DND-41 (cell line): Measurements from ENCODE around the gene KRT1.

Experiments
- ATAC-seq: fragments of 200-7000 bp; cut with Tn5 transposase; 3 replicates; pipeline ENCODE4 v1.9.1; 2021; ENCODE audit warnings: low read depth; ENCODE audit not compliant: insufficient read depth
- DNase-seq: peaks from one replicate; pipeline ENCODE4 v3.0.0-alpha.2; 2020
- H2AFZ ChIP-seq: 2 replicates; pipeline ENCODE4 v1.6.0; 2012; ENCODE audit warnings: low read depth, low read length
- H3K27ac ChIP-seq: 2 replicates; pipeline ENCODE4 v1.5.1; 2012; ENCODE audit warnings: low read length, inconsistent platforms
- H3K27me3 ChIP-seq: fragments of 200-600 bp; sonication (generic); 2 replicates; pipeline ENCODE4 v1.6.0; 2012; ENCODE audit warnings: low read length, mild to moderate bottlenecking, inconsistent platforms; ENCODE audit not compliant: insufficient read depth, poor library complexity
- H3K36me3 ChIP-seq: 2 replicates; pipeline ENCODE4 v1.5.1; 2012; ENCODE audit warnings: low read length, inconsistent platforms; ENCODE audit not compliant: insufficient read depth
- H3K4me1 ChIP-seq: 2 replicates; pipeline ENCODE4 v1.5.1; 2012; ENCODE audit warnings: mild to moderate bottlenecking, low read length; ENCODE audit not compliant: insufficient read depth
- H3K4me2 ChIP-seq: 2 replicates; pipeline ENCODE4 v1.6.0; 2012; ENCODE audit warnings: mild to moderate bottlenecking, moderate library complexity, low read length, inconsistent platforms; ENCODE audit not compliant: insufficient read depth
- H3K4me3 ChIP-seq, 2 experiments: fragments of 200-600 bp in 1 of 2; shearing (Covaris generic) in 1 of 2; 2 replicates each; pipeline ENCODE4 v1.5.1; 2012 to 2016; ENCODE audit warnings: inconsistent platforms in 2 of 2, low read length in 2 of 2, mild to moderate bottlenecking in 2 of 2, low read depth in 1 of 2, moderate library complexity in 1 of 2
- H3K79me2 ChIP-seq: 2 replicates; pipeline ENCODE4 v1.6.0; 2012; ENCODE audit warnings: low read length, inconsistent platforms; ENCODE audit not compliant: insufficient read depth
- H3K9ac ChIP-seq: 2 replicates; pipeline ENCODE4 v1.6.0; 2012; ENCODE audit warnings: low read depth, mild to moderate bottlenecking, inconsistent platforms, low read length, moderate library complexity
- H3K9me3 ChIP-seq: 2 replicates; pipeline ENCODE4 v1.5.1; 2012; ENCODE audit warnings: low read length, moderate library complexity, mild to moderate bottlenecking, inconsistent platforms; ENCODE audit not compliant: insufficient read depth, severe bottlenecking
- H4K20me1 ChIP-seq: 2 replicates; pipeline ENCODE4 v1.6.0; 2012; ENCODE audit warnings: low read length; ENCODE audit not compliant: insufficient read depth
- EZH2 ChIP-seq: IDR thresholded peaks from 3 replicates; pipeline ENCODE4 v1.6.1; 2012; ENCODE audit warnings: borderline replicate concordance, low read depth, mild to moderate bottlenecking, moderate library complexity, low read length, inconsistent platforms; ENCODE audit not compliant: severe bottlenecking
- TF ChIP-seq, protein P1 (sequence below): IDR thresholded peaks from 2 replicates; pipeline ENCODE4 v1.5.1; 2012; ENCODE audit warnings: borderline replicate concordance, low read length, moderate library complexity, mild to moderate bottlenecking; ENCODE audit not compliant: poor library complexity, severe bottlenecking; ENCODE audit errors: extremely low read depth

KRT1 gene

DNA sequence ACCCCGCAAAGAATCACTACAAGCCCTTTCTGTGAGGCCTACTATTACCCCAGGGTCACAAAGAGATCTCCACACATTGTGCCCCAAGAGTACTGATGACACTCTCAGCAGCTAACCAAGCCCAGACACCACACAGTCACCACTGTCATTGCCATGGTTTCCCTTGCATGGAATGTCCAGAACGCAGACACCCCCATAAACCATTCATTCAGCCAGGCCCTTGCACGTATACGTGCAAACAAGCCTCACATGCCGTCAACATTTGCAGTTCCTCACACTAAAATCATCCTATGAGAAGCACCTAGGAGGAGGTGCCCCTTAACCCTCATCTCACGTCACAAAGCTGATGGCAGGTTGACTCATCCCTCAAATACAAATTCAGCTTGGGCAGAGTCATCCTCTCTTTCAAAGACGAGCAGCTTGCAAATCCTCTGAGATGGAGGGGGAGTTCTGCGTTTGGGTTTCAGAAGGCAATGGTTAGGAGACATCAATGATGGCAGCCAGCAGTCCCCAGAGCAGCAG lies 40.2 kb upstream of the KRT1 start:
- no peak overlapping the region for H3K4me2 ChIP-seq
- ATAC-seq, result no peak
- H3K9ac ChIP-seq, result no peak overlapping the region
- TF ChIP-seq, protein P1, sequence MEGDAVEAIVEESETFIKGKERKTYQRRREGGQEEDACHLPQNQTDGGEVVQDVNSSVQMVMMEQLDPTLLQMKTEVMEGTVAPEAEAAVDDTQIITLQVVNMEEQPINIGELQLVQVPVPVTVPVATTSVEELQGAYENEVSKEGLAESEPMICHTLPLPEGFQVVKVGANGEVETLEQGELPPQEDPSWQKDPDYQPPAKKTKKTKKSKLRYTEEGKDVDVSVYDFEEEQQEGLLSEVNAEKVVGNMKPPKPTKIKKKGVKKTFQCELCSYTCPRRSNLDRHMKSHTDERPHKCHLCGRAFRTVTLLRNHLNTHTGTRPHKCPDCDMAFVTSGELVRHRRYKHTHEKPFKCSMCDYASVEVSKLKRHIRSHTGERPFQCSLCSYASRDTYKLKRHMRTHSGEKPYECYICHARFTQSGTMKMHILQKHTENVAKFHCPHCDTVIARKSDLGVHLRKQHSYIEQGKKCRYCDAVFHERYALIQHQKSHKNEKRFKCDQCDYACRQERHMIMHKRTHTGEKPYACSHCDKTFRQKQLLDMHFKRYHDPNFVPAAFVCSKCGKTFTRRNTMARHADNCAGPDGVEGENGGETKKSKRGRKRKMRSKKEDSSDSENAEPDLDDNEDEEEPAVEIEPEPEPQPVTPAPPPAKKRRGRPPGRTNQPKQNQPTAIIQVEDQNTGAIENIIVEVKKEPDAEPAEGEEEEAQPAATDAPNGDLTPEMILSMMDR, result no peak
- TF ChIP-seq EZH2, result no peak
- no peak for DNase-seq
- no peak overlapping the region for H3K27ac ChIP-seq
- peaks cover 5% of the 10 kb centered on the region; the same call in 1 of the 2 replicates for H4K20me1 ChIP-seq
- no peak overlapping the region for H2AFZ ChIP-seq
- no peaks in the 10 kb centered on the region for H3K9me3 ChIP-seq
- no peak overlapping the region for H3K4me3 ChIP-seq
- no peaks in the 10 kb centered on the region for H3K36me3 ChIP-seq
- peaks cover 12% of the 10 kb centered on the region for H3K27me3 ChIP-seq
- no peaks in the 10 kb centered on the region for H3K4me1 ChIP-seq
- no peaks in the 10 kb centered on the region for H3K79me2 ChIP-seq

DNA sequence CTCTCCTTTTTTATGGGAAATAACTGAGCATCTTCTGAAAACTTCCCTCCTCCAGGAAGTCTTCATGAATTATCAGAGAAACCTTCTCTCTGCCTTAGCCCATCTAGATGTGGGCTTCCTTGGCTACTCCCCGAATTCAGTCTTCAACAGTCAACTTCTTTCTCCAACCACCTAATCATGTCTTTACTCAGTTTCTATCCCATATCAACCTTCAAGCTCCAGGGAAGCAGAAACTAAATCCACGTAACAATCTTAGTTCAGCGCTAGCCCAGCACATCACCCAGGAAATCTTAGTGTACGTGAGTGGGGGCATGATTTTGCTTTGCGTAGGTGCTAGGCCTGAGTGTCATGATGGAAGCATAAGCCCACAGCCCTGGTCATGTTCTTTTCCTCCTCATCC lies 35.9 kb upstream of the KRT1 start:
- Histone ChIP-seq H3K27me3 (peaks cover 10% of the 10 kb centered on the region), H3K36me3 (no peaks in the 10 kb centered on the region), H4K20me1 (peaks cover 3% of the 10 kb centered on the region; the same call in 1 of the 2 replicates), H3K4me1 (no peaks in the 10 kb centered on the region), H2AFZ (no peak overlapping the region), H3K4me3 (no peak overlapping the region), H3K27ac (no peak overlapping the region), H3K4me2 (no peak overlapping the region), H3K9ac (no peak overlapping the region), H3K9me3 (no peaks in the 10 kb centered on the region), H3K79me2 (no peaks in the 10 kb centered on the region)
- no peak for DNase-seq
- no peak for ATAC-seq
- no peak for TF ChIP-seq EZH2
- TF ChIP-seq, protein P1, result no peak

GRCh38 chr12:52715416-52715815 lies 35.2 kb upstream of the KRT1 start:
- Histone ChIP-seq H3K79me2 (no peaks in the 10 kb centered on the region), H3K4me3 (no peak overlapping the region), H3K36me3 (no peaks in the 10 kb centered on the region), H3K4me2 (no peak overlapping the region), H3K9ac (no peak overlapping the region), H4K20me1 (peaks cover 3% of the 10 kb centered on the region; the same call in 1 of the 2 replicates), H3K4me1 (no peaks in the 10 kb centered on the region), H3K27ac (no peak overlapping the region), H3K27me3 (peaks cover 7% of the 10 kb centered on the region), H2AFZ (no peak overlapping the region), H3K9me3 (no peaks in the 10 kb centered on the region)
- no peak for DNase-seq
- no peak for TF ChIP-seq EZH2
- TF ChIP-seq, protein P1, result no peak
- ATAC-seq, result no peak
